HCEC 1CT (cell line): ENCODE measurements around the gene C4orf50.

Experiments used
- DNase-seq: peaks from one replicate; pipeline ENCODE4 v3.0.0-alpha.2; 2017

The C4orf50 gene

DNA sequence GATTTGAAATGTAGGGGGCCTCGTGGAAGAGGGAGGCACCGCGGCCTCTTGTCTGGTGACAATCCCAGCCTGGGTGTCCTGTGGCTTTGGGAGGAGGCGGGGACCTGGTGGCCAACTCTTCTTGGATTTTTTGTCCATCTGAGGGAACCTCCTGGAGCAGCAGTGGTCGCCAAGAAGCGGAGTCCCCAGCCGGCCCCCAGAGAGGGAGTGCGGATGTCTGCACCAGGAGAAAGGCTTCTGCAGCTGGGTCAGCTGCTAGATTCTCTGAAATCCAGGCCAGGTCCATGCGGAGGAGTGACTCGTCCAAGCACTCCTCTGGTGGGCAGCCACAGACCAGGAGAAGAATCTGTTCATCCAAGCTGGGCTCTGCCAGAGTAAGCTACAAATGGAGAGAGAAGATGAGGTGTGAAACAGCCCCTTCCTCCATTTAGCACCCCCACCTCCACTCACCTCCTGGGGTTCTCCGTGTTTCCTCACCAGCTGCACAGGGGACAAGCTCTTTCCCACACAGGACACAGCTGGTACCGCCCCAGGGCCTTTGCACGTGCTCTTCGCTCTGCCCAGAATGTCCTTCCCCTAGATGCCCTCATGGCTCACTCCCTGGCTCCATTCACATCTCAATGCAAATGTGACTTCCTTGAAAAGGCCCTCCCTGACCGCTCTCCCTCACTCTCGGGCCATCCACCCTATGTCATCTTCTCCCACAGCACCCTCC is 27.6 kb downstream of the C4orf50 start:
- DNase-seq: no peak

DNA sequence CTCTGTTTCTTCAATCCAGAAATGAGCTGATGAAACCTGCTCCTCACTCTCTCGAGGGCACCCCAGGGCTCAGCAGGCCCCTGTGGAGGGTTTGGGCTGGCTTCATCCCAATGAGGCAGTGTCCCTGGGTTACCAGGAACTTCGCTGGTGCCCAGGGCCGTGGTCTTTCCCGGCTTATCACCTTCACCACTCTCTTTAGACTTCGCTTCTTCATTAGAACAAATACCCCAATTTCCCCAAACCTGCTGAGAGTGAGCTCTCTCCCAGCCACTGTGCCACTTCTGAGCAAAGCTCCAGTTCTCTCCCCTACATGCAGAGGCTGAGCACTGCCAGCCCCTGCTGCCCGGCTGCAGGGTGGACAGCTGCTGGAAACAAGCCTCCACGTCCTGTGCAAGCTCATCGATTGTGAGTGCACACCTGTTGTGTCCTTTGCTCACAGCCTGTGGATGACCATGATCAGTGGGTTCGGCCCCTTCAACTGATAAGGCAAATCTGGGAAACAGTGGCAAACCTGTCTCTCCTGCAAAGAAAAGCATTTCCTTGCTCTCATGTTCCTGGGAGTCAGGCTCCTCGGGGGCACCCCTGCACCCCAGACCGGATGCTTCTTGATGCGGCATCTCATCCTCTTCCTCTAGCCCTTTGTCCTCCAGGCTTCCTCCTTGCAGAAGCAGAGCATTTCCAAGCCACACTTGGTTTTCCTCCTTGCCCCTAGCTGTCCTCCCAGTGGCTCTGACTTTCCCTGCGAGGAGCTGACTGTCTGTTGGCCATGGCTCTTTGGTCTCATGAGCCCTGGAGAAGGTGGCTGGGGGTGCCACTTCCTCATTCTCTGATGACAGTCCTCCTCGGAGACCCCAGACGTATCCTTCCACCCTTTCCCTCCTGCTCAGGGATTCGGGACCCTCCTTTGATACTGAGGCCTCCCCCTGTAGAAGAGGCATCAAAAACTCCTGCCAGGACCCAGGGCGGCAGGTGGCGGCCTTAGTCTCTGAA is 28.7 kb downstream of the C4orf50 start:
- DNase-seq: no peak

DNA sequence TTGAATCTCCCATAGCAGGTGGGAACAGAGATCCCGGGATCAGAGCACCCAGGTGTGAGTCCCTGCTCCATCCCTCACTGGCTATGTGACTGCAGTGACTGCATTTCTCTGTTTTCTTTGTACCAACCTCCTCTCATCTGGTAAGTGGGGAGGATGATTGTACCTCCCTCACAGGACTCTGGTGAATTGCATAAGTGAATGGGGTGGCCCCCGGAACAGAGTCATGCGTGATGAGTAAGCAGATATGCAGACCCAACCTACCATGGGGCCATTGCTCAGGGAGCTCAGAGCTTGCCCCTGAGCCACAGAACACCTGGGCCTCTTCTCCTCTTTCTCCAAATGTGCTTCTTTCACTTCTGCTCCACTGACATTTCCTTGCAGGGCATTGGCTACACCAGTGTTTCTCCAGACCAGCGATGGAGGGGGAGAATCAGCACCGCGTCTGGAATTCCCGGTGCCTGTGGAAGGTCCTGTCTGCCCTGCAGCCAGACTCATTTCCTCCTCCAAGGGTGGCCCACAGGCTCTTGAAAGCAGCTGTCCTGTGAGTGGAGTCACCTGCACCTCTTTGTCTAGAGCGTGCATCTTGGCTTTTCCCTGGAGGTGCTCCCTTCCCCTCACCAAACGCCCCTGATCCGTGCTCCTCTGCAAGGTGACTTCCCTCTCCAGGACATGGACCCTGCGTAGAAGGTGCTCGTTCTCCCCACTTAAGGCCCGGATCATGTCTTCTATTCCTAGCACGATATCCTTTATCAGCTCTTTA is 30.0 kb downstream of the C4orf50 start:
- no peak for DNase-seq

DNA sequence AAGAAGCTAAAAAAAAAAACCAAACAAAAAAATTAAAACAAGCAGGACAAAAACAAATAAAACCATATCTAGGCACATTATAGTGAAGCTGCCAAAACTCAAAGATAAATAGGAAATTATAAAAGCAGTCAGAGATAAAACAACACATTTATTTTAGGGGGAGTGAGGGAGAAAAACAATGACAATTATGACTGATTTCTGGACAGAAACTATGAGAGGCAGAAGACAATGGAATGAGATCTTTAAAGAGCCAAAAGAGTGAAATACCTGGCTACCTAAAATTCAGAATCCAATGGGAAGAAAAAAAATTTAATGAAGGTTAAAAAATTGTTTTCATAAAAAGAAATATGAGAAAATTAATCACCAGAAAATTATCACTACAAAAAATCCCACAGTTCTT is 33.4 kb downstream of the C4orf50 start:
- DNase-seq: no peak

DNA sequence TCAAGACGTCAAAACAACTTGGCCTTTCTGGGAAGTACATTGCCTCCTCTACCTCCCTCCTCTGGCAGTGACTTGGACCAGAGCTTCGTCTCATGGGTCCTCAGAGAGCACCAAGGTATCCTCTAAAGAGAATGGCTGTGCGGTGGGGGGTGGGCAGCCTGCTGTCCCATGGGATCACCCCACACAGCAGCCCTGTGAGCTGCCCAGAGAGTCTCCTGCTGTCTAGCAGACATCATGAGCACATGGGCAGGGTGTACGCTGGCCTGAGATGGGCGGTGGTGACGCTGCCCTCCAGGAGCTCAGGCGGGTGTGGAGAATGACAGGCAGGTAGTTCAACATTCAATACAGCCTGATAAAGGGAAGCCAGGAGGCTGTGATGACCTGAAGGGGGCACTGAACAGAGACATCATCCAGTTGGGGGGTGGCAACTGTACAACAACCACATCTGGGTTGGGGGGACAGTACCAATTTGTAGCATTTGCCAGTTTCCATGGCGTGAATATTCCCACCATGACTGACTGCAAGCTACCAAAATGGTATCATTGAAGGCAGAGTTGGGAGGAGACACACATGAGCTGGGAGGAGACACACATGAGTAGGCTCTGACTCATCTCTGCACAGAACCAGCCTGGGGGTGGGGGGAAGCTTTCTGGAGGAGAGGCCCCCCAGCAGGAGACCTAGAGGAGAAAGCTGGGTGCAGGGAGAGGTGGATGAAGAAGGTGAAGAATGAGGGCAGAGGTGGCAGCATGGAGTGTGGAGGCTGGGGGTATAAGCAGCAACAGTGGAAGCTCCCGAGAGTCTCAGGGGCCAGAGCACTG is 35.9 kb downstream of the C4orf50 start:
- DNase-seq: no peak

DNA sequence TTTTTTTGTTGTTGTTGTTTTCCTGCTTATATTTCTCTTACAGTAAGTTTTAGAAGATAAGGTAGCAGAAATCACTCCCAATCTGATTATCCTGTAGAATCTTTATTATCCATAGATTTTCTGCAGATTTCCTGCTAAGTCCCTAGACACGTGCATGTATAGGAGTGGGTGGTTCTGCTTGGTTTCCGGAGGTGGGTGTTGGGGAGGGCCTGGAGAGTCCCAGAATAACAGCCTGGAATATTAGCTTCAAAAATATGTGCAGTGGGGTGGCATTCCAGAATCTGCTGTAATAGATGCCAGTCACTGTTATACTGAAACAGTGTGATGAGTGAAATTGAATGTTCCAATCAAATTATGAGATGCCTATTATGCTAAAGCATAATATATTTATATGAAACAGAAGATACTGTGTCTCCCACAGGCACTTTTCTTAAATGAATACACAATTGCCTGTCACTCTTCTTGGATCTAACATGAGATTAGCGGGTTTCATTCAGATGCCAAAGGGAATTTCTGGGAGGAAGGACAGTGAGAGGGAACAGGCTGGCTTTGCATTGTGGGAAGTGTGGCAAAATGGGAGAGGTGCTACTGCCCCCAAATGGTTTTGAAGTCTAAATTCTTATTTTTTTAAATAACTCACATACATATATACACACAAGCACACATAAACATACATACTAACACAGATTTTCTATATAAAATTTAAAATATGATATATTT is 37.6 kb downstream of the C4orf50 start:
- DNase-seq: no peak

DNA sequence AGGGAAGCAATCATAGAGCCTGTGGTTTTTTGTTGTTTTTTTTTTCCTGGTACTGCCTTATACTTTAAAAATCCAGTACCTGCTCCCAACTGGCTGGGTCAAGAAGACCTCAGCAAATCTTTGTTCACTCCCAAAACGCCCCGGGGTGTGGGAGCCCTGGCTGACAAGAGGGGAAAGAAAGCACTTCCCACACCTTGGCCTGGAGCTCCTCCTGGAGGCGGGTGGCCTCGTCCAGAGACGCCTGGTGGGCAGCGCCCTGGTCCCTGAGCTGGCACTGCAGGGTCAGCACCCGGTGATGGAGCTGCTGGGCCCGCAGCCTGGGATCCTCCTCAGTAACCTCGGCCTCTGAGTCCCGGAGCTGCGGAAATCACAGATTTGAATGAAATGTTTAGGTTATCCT is 38.2 kb downstream of the C4orf50 start:
- no peak for DNase-seq

DNA sequence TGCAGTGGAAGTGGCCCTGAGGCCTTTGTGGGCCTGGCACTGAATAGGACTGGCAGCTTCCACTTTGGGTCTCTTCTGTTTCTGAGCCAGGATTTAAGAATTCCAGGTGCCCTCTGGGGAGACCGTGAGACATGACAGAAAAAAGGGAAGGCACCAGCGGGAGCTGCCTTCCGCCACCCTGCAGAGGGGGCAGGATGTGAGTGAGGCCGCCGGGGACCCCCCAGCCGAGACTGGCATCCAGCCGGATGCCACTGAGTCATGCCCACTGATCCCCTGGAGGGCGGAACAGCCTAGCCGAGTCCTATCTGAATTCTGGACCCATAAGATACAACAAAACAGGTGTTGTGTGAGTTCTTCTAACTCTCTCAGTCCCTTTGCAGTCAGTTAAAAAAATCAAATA is 41.3 kb downstream of the C4orf50 start:
- no peak for DNase-seq

DNA sequence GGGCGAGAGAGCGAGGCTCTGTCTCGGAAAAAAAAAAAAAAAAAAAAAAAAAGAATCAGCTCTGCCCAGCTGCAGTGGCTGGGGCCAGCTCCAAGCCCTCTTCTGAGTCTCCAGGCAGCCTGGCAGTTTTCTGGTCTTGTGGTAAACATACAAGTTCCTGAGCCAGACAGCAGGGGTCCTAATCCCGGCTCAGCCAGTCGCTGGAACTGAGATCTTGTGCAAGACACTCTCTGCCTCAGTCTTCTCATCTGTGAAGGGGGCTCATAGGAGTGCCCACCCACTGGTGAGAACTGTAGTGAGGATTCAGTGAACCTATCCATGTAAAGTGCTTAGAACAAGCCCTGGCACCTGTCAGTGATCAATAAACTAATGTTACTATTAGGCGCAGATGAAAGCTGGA is 41.8 kb downstream of the C4orf50 start:
- DNase-seq: no peak

DNA sequence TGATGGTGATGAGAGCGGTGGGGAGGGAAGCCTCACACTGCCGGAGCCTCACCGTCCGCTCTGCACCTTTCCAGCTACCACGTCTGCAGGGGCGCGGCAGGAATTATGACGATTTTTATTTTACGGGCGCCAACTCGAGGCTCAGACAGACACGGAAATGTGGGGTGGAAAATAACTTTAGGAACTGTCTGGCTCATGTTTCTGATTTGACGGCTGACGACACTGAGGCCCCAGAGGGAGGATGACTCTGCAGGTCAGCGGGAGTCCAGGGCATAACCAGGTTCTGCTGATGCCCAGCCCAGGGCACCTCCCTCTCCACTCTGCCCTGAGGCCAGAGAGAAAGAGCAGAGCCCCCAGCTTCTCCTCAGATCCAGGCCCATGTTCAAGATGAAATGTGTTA is 43.9 kb downstream of the C4orf50 start:
- DNase-seq: no peak

DNA sequence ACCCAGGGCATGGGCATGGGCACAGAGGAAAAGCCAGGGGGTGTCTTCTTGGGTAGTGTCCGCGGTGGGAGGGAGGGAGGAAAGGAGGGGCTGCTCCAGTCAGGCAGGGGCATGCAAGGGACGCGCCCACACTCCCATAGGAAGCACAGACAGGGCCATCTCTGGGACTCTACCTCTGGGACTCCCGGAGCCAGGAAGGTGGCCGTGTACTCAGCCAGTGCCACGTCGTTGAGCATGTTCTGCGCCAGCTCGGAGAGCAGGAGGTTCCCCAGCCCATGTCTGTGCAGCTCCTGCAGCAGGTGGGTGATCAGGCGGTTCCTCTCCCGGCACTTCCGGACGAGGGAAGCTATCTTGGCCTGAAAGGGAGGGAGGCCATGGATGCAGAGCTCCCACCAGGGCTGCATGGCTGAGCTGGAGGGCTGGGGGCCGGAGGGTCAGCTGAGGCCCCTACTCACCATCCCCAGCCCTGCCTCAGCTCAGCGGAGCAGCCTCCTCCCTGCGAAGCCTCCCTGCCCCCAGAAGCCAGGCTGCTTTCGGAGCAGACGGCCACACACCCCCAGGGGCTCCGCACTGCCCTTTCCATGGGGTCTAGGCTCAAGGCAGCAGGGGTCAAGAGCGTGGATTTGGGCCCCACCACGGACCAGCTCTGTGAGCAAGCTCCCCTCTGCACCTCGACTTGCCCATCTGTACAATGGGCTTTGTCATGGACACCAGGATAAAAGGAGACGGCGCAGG is 44.6 kb downstream of the C4orf50 start:
- DNase-seq: no peak

DNA sequence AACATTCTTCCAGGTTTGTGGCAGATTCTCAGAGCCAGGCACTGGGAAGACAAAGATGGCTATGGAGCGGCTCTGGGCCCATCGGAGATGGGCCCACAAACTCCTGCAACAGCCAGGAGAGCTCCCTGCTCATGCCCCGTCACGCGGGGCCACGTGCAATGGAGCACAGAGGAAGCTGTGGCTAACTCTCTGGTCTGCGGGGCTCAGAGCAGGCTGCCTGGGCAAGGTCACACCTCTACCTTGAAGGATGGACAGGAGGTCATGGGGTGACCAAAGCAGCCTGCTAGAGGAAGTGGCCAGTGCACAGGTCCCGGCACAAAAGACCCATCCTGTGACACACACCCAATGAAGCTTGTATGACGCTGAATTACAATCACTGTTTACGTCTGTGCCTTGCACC is 45.2 kb downstream of the C4orf50 start:
- no peak for DNase-seq

DNA sequence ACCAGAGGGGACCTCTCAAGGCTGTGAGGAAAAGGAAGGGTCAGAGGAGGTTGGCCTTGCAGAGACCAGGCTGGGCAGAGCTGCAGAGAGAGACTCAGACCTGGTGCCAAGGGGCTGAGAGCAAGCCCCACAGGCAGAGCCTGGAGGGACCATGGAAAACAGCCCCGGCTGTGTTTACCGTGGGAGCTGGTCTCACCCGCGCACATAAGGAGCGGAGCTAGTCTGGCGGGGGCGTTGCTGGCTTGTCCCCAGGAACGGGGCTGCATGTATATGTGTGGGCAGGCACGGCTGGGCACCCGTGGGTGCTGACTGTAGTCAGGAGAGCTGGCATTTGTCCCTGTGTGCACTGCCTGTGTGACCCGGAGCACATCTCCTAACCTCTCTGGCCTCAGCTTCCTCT is 45.7 kb downstream of the C4orf50 start:
- DNase-seq: no peak

DNA sequence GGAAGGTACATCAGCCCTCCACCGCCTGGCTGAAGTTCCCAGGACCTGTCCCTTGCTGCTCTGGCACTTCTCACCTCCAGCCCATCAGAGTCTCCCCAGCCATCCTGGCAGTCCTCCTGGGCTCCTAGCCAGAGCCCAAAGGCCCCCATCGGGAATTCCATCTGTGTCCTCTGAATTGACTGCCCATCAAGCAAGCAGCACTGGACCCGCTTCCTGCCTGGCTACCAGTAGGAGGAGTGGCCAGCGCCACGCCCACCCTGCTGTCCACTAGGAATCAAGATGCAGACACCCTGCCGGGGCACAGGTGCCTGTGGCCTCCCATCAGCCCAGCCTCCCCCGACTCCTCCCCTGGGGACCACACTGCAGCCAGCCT is 47.2 kb downstream of the C4orf50 start:
- no peak for DNase-seq

DNA sequence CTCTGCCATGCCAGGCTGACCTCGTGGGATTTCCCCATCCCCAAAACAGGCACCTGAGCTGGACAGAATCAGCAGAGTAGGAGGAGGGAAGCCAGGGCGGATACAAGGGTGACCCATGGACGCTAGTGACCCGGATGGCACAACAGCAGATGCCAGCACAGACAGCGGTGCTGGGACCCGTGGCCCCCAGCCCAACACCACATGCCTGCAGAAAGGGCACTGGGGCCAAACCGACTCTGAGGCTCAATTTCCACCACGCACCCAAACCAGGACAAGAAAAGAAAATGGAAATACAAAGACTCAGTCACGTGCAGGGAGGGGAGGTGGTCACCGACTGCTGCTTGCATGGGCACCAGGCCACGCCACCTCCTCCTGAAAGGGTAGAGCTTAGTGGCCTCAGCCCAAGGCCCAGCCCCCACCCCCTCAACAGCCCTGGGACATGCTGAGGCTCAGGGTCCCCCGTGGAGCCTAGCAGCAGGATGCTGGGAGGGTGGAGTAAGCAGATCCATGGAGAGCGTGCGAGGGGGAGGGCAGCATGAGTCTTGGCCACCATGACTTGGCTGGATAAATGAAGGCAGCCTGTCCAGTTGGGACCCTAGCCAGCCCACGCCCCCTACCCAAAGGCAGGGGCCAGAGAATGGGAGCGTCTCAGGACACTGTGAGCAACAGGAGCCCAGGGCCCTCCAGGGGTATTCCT is 47.7 kb downstream of the C4orf50 start:
- no peak for DNase-seq

DNA sequence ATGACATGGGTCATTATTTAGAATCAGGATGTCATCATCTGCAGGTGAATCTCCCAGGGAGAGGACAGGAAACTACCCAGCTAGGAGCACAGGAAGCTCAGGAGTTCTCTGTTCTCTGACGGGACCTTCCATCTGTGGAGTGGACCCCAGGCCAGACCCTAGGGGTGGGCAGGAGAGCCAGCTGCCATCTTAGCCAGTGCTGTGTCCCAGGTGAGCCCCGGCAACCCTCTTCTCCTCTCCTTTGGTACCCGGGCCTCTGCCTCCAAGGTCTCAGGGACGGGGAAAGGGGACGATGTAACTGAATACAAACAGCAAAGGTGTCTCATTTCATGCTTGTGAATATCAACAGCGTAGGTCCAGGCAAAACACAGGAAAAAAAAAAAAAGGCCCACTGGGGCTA is 48.5 kb downstream of the C4orf50 start:
- no peak for DNase-seq

DNA sequence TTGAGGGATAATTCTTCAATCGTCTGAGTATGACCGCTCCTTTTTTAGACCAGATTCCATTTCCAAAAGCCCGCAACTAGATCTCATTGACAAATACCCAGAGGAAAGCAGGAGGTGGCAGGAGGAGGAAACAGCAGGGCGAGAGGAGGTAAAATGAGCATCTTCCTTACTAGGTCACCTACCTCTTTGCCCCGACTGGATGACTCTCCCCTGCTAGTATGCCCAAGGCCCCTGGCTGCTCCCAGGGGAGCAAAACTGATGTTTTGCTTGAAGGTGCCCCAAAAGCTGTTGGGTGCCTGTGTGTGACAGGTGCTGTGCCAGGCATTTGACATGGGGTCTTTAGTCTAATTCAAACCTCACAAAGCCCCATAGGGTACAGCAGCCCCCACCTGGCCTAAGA is 48.9 kb downstream of the C4orf50 start:
- DNase-seq: no peak

DNA sequence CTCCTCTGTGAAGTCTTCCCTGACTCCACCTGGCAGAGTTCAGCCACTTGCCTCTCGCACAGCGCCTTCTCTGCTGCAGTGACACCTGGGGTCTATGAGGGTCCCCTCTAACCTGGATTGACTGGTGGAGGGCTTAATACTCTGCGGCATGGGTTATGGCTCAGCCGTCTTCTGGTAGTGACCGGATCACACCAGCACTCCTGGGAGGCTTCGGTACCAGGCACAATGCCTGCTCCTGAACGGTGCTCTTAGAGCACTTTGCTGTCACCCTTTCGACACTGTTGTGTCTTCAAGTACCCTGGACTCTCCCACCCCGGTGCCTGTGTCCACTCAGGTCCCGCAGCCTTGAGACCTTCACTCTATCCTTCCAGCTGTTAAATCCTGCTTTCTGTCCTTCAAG is 50.0 kb downstream of the C4orf50 start:
- no peak for DNase-seq

DNA sequence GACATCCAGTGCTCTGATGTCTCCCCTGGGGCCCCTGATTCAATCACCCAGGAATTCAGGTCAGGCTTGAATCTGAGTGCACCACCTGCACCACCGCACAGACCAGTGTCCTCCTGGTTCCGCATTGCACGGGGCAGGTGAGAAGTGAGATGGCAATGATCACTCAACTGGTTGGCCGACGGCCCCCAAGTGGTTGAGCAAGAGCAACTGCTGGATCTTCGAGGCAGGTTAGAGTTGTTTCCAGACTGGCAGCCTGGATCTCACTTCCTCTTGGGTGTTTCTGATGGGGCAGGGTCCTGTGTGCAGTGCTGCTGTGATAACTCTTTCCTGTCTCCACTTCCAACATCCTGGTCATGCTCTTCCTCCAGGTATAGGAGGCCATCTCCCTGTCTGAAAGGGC is 50.4 kb downstream of the C4orf50 start:
- DNase-seq: no peak

DNA sequence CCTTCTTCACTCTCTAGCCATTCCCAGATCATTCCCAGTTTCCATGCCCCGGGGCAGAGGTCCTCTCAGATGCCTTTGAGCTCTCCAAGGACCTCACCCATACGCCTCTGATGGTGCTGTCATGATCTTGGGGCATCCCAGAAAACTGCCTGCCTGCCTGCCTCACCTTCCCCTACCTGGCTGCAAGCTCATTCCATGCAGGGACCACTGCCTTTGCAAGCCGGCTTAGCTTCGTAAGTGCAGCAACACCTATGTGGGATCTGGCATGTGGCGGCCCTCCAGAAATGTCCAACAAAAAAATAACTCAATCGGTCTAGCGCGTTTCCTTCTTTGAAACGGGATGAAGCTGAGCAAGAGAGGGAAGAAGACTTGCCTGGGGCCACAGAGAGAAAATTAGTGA is 53.0 kb downstream of the C4orf50 start:
- no peak for DNase-seq

DNA sequence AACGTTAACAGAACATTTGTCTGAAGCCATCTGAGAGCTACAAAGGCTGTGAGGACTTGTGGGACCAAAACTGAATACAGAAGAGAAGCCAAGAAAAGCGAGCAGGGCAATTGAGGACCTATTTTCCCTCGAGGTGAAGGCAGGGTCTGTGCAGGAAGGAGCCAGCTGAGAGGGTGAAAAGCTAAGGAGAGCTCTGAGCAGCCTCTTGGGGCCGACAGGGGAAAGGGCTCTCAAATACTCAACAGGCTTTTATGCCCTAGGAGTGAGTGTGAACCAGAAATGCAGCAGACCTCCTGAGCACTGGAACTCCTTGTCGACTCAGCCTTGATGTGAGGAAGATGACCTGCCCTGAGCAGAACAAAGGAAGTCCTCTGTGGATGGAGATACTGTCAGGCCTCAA is 54.2 kb downstream of the C4orf50 start:
- no peak for DNase-seq
